Esophagus muscularis mucosa (tissue), 4 donors: Measurements from ENCODE around the gene YARS1. TPM values are rescaled to one million over a fixed set of nuclear protein-coding genes. Genes with fewer than 3 reads are reported as not detected.

Source experiments
- DNase-seq: peaks from one replicate; pipeline ENCODE4 v3.0.0-alpha.2; 2017; ENCODE audit errors: extremely low spot score
- H3K27ac ChIP-seq, 4 donors: fragments of 200-600 bp; sonication (generic); replicated peaks in 1 of 4; 1 replicate in 3 of 4; 2 replicates in 1 of 4; pipeline ENCODE4 v1.5.1; 2016 to 2019; ENCODE audit warnings: mild to moderate bottlenecking in 1 of 4
- H3K27me3 ChIP-seq, 4 donors: fragments of 200-600 bp; sonication (generic); one replicate each; pipeline versions ENCODE4 v1.5.1 to v1.6.0; 2016 to 2019
- H3K36me3 ChIP-seq, 4 donors: fragments of 200-600 bp; sonication (generic); one replicate each; pipeline ENCODE4 v1.5.1; 2016 to 2019
- H3K4me1 ChIP-seq, 4 donors: fragments of 200-600 bp; sonication (generic); one replicate each; pipeline ENCODE4 v1.5.1; 2016 to 2019
- H3K4me3 ChIP-seq, 4 donors: fragments of 200-600 bp; sonication (generic); 1 replicate in 2 of 4; 2 replicates in 2 of 4; pipeline ENCODE4 v1.5.1; 2016 to 2019; ENCODE audit warnings: mild to moderate bottlenecking in 4 of 4, moderate library complexity in 1 of 4
- H3K9me3 ChIP-seq, 4 donors: fragments of 200-600 bp; sonication (generic); 1 replicate in 3 of 4; 2 replicates in 1 of 4; pipeline ENCODE4 v1.5.1; 2016 to 2019
- EP300 ChIP-seq: sonication (generic); formaldehyde crosslinking; IDR thresholded peaks from one replicate; pipeline ENCODE4 v1.6.1; 2017; ENCODE audit warnings: antibody characterized with exemption
- POLR2A ChIP-seq: fragments of 450-650 bp; IDR thresholded peaks from one replicate; pipeline ENCODE4 v1.6.1; 2017; ENCODE audit warnings: antibody characterized with exemption, moderate library complexity, mild to moderate bottlenecking, low read depth
- POLR2AphosphoS5 ChIP-seq, 2 donors: sonication (generic); formaldehyde crosslinking; IDR thresholded peaks; one replicate each; pipeline ENCODE4 v1.6.1; 2017; ENCODE audit warnings: antibody characterized with exemption in 2 of 2
- WGBS: methylation state at CpG from one replicate; pipeline ENCODE4 v1.1.5; 2018; 5-methylcytosine and 5-hydroxymethylcytosine counted together
- intact Hi-C: fragments of 100-400 bp; cut with DNase I; formaldehyde crosslinking; loops from one replicate; pipeline ENCODE4 v1.15.1; 2023
- total RNA-seq, 4 donors: library from RNA; depleted of rRNA; stranded (reverse); fragments of >200 nt; gene quantifications; one replicate each; pipeline versions ENCODE4 v1.1.0 to v1.2.1, GENCODE V29; 2016
- TF ChIP-seq, protein P1 (sequence below), 3 experiments: fragments of 200-600 bp in 2 of 3; fragments of 450-650 bp in 1 of 3; sonication (generic) in 2 of 3; IDR thresholded peaks; one replicate each; pipeline ENCODE4 v1.5.1; 2017 to 2019; ENCODE audit warnings: antibody characterized with exemption in 3 of 3, mild to moderate bottlenecking in 2 of 3, moderate library complexity in 1 of 3

YARS1 gene
- total RNA-seq: 10 to 100 TPM; 34.1 to 55.7 (median 38.8) TPM

DNA sequence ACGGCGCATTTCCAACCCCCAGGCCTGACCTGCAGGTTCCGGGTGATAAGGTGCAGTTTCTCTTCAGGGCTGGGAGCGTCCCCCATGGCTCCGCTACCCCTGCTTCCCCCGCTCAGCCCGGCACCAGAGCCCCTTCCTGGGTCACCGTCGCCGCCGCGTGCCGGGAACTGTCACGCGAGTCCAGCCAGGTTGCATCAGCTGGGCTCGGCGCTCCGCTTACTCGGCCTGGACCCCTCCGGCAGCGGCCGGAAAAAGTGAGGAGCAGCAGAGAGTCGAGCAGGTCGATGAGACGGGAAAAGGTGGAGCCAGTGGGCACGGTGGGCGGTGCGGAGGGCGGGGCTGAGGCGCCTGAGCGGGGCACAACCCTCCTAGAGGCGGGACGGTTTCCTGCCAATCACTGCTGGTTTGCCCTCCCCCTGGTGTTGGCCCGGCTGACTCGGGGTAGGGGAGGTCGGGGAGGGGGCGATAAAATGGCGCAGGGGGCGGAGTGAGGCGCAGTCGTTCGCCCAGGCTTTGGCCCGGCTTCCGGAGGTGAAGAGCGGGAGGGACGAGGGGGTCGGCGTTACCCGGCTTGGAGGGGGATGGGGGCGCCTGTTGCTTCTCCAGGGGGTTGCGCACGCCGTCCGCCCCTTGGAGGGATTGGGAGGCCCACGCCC is at the start of gene YARS1, which contains the start of gene S100PBP:
Gene YARS1, minus strand, starts transcription at position 200 of the 656 bp plus-strand sequence. Its CDS starts 114 bp downstream, at position 86.
Gene S100PBP, plus strand, starts transcription at position 495 of the 656 bp plus-strand sequence. CDS start 8,447 bp downstream, outside the sequence.
- TF ChIP-seq POLR2AphosphoS5 (IDR thresholded peaks at IDR 0.05) (peak; percentile 93 to 99), POLR2A (peak; percentile 91), EP300 (no peak)
- TF ChIP-seq, protein P1, sequence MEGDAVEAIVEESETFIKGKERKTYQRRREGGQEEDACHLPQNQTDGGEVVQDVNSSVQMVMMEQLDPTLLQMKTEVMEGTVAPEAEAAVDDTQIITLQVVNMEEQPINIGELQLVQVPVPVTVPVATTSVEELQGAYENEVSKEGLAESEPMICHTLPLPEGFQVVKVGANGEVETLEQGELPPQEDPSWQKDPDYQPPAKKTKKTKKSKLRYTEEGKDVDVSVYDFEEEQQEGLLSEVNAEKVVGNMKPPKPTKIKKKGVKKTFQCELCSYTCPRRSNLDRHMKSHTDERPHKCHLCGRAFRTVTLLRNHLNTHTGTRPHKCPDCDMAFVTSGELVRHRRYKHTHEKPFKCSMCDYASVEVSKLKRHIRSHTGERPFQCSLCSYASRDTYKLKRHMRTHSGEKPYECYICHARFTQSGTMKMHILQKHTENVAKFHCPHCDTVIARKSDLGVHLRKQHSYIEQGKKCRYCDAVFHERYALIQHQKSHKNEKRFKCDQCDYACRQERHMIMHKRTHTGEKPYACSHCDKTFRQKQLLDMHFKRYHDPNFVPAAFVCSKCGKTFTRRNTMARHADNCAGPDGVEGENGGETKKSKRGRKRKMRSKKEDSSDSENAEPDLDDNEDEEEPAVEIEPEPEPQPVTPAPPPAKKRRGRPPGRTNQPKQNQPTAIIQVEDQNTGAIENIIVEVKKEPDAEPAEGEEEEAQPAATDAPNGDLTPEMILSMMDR (IDR thresholded peaks at IDR 0.05): peak in 2 of 3 experiments; percentile 19 to 37
- Histone ChIP-seq H3K4me3 (peak within 1 kb of the TSS; percentile 80 to 97 (median 90)), H3K27ac (peak within 1 kb of the TSS; percentile 93 to 100 (median 98)), H3K36me3 (no peaks in the 10 kb centered on the region), H3K27me3 (no peaks in the 10 kb centered on the region), H3K4me1 (peaks cover 29 to 73% (median 63%) of the 10 kb centered on the region in 4 donors), H3K9me3 (no peaks in the 10 kb centered on the region)
- DNase-seq: peak; percentile 100
- intact Hi-C loops: no loop called here
- WGBS: under 1% methylated on average over 39 of the region's 55 CpGs

GRCh38 chr1:32865639-32866405 is 48.7 kb upstream of the YARS1 start:
- H3K9me3 ChIP-seq: no peaks in the 10 kb centered on the region
- DNase-seq: no peak
- H3K27ac ChIP-seq: peak overlapping the region; percentile 20 to 65 (median 46)
- intact Hi-C loops: no loop called here
- TF ChIP-seq EP300 (no peak), POLR2A (no peak), POLR2AphosphoS5 (IDR thresholded peaks at IDR 0.05) (no peak)
- TF ChIP-seq, protein P1 (IDR thresholded peaks at IDR 0.05): no peak
- peaks cover 27 to 49% (median 47%) of the 10 kb centered on the region in 4 donors for H3K4me1 ChIP-seq
- peaks cover 4 to 30% (median 28%) of the 10 kb centered on the region in 4 donors for H3K36me3 ChIP-seq
- H3K4me3 ChIP-seq: no peak overlapping the region
- peaks cover 0 to 6% (median 0%) of the 10 kb centered on the region in 4 donors for H3K27me3 ChIP-seq
- WGBS: 36% methylated on average over 3 of the region's 3 CpGs

GRCh38 chr1:32864375-32865019 is 47.3 kb upstream of the YARS1 start:
- H3K4me3 ChIP-seq: no peak overlapping the region
- WGBS: 90% methylated on average over 6 of the region's 8 CpGs
- no peaks in the 10 kb centered on the region for H3K27me3 ChIP-seq
- H3K27ac ChIP-seq: peak overlapping the region in 2 of 4 donors; percentile 2 to 65
- H3K9me3 ChIP-seq: no peaks in the 10 kb centered on the region
- peaks cover 20 to 39% (median 36%) of the 10 kb centered on the region in 4 donors for H3K4me1 ChIP-seq
- TF ChIP-seq POLR2AphosphoS5 (IDR thresholded peaks at IDR 0.05) (no peak), POLR2A (no peak), EP300 (no peak)
- TF ChIP-seq, protein P1 (IDR thresholded peaks at IDR 0.05): no peak
- no peak for DNase-seq
- peaks cover 4 to 30% (median 28%) of the 10 kb centered on the region in 4 donors for H3K36me3 ChIP-seq
- intact Hi-C loops: no loop called here

GRCh38 chr1:32863881-32864245 is 46.7 kb upstream of the YARS1 start:
- H3K27me3 ChIP-seq: no peaks in the 10 kb centered on the region
- peaks cover 4 to 34% (median 29%) of the 10 kb centered on the region in 4 donors for H3K36me3 ChIP-seq
- TF ChIP-seq POLR2AphosphoS5 (IDR thresholded peaks at IDR 0.05): no peak
- 95% methylated on average over 1 of the region's 1 CpG for WGBS
- H3K4me3 ChIP-seq: no peak overlapping the region
- H3K27ac ChIP-seq: no peak overlapping the region
- DNase-seq: no peak
- H3K4me1 ChIP-seq: peaks cover 20 to 39% (median 35%) of the 10 kb centered on the region in 4 donors
- no peaks in the 10 kb centered on the region for H3K9me3 ChIP-seq
- intact Hi-C loops: no loop called here
